Vagina (tissue), 2 donors: Measurements from ENCODE around the gene DPP6.

Source experiments
- POLR2A ChIP-seq, 2 donors: fragments of 450-650 bp; IDR thresholded peaks; one replicate each; pipeline ENCODE4 v1.6.1; 2017; ENCODE audit warnings: antibody characterized with exemption in 2 of 2, mild to moderate bottlenecking in 2 of 2, moderate library complexity in 2 of 2
- POLR2AphosphoS5 ChIP-seq, 2 donors: sonication (generic); formaldehyde crosslinking; IDR thresholded peaks; one replicate each; pipeline ENCODE4 v1.9.0; 2017; ENCODE audit warnings: antibody characterized with exemption in 2 of 2, mild to moderate bottlenecking in 2 of 2, low read depth in 1 of 2; ENCODE audit not compliant: insufficient read depth in 1 of 2
- TF ChIP-seq, protein P1 (sequence below), 3 experiments: fragments of 450-650 bp in 2 of 3; fragments of 200-600 bp in 1 of 3; sonication (generic) in 1 of 3; IDR thresholded peaks; one replicate each; pipeline ENCODE4 v1.5.1; 2017 to 2019; ENCODE audit warnings: antibody characterized with exemption in 3 of 3, mild to moderate bottlenecking in 2 of 3, moderate library complexity in 2 of 3

DNA sequence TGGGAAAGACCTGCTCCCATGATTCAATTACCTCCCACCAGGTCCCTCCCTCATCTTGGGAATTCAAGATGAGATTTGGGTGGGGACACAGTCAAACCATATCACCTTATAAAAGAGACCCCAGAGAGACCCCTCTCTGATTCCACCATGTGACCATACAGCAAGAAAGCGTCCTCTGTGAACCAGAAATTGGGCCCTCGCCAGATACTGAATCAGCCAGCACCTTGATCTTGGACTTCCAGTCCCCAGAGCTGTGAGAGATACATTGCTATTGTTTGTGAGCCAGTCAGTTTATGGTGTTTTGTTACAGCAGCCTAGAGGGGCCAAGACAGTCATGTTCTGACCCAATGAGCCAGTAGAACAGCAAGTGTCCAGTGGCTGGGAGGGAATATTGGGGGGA, 718.2 kb downstream of the DPP6 start:
- TF ChIP-seq, protein P1, sequence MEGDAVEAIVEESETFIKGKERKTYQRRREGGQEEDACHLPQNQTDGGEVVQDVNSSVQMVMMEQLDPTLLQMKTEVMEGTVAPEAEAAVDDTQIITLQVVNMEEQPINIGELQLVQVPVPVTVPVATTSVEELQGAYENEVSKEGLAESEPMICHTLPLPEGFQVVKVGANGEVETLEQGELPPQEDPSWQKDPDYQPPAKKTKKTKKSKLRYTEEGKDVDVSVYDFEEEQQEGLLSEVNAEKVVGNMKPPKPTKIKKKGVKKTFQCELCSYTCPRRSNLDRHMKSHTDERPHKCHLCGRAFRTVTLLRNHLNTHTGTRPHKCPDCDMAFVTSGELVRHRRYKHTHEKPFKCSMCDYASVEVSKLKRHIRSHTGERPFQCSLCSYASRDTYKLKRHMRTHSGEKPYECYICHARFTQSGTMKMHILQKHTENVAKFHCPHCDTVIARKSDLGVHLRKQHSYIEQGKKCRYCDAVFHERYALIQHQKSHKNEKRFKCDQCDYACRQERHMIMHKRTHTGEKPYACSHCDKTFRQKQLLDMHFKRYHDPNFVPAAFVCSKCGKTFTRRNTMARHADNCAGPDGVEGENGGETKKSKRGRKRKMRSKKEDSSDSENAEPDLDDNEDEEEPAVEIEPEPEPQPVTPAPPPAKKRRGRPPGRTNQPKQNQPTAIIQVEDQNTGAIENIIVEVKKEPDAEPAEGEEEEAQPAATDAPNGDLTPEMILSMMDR (IDR thresholded peaks at IDR 0.05) = no peak
- no peak for TF ChIP-seq POLR2A (IDR thresholded peaks at IDR 0.05)
- TF ChIP-seq POLR2AphosphoS5 (IDR thresholded peaks at IDR 0.05; ENCODE audit: insufficient read depth in 1 of 2, low read depth in 1 of 2) = no peak
